Ovary (tissue), 9 donors: ENCODE measurements around the gene ATRNL1. TPM values are rescaled to one million over a fixed set of nuclear protein-coding genes. Genes with fewer than 3 reads are reported as not detected.

Experiments used
- DNase-seq, 5 donors: peaks; one replicate each; pipeline ENCODE4 v3.0.0-alpha.2; 2019 to 2020
- H3K27ac ChIP-seq, 2 donors: fragments of 200-600 bp; one replicate each; pipeline versions ENCODE4 v1.5.1 to v1.8.0; 2019 to 2022
- H3K27me3 ChIP-seq: fragments of 200-600 bp; one replicate; pipeline ENCODE4 v1.8.0; 2022
- H3K36me3 ChIP-seq: fragments of 200-600 bp; sonication (generic); one replicate; pipeline ENCODE4 v1.5.1; 2019
- H3K4me1 ChIP-seq: one replicate; pipeline ENCODE4 v1.8.1; 2013; ENCODE audit warnings: mild to moderate bottlenecking, moderate library complexity; ENCODE audit not compliant: insufficient read depth
- H3K4me3 ChIP-seq: fragments of 200-600 bp; sonication (generic); one replicate; pipeline ENCODE4 v1.5.1; 2017
- H3K9me3 ChIP-seq, 2 donors: fragments of 200-600 bp in 1 of 2; sonication (generic) in 1 of 2; one replicate each; pipeline versions ENCODE4 v1.5.1 to v1.8.1; 2013 to 2019; ENCODE audit warnings: mild to moderate bottlenecking in 1 of 2, moderate library complexity in 1 of 2
- EP300 ChIP-seq: sonication (generic); formaldehyde crosslinking; IDR thresholded peaks from one replicate; pipeline ENCODE4 v1.6.1; 2017; ENCODE audit warnings: antibody characterized with exemption
- POLR2A ChIP-seq: fragments of 450-650 bp; IDR thresholded peaks from one replicate; pipeline ENCODE4 v1.6.1; 2017; ENCODE audit warnings: antibody characterized with exemption, mild to moderate bottlenecking, moderate library complexity
- WGBS, 3 donors: extraction: QIAGEN DNeasy Blood & Tissue Kit in 1 of 3; methylation state at CpG; one replicate each; pipeline versions ENCODE4 v1.1.5 to v1.1.7; 2013 to 2017; 5-methylcytosine and 5-hydroxymethylcytosine counted together
- intact Hi-C, 4 donors: fragments of 100-400 bp; cut with DNase I; formaldehyde crosslinking; loops; one replicate each; pipeline versions ENCODE4 v1.11.0 to v1.15.1; 2022 to 2023
- polyA plus RNA-seq, 2 donors: library from polyadenylated mRNA; stranded (reverse); fragments of 200-250 nt in 1 of 2; fragments of 350-450 nt in 1 of 2; fragmentation: Illumina TruSeq in 1 of 2; extraction: RNeasy Lipid Tissue Mini Kit (QIAGEN cat#74804) in 1 of 2; gene quantifications; one replicate each; pipeline ENCODE4 v1.2.3, GENCODE V29; 2013 to 2014
- total RNA-seq, 7 donors: library from RNA; depleted of rRNA in 2 of 7; stranded (reverse); fragments of >200 nt in 2 of 7; fragmentation: NEBNext Ultra II Directional in 3 of 7; extraction: Animal tissue kit (Norgen Biotek cat#: 25700) in 3 of 7; gene quantifications; one replicate each; pipeline versions ENCODE4 v1.1.0 to v1.2.4, GENCODE V29; 2016 to 2023
- TF ChIP-seq, protein P1 (sequence below), 3 donors: fragments of 450-650 bp in 2 of 3; fragments of 200-600 bp in 1 of 3; IDR thresholded peaks; one replicate each; pipeline versions ENCODE4 v1.5.1 to v1.8.0; 2016 to 2022; ENCODE audit warnings: antibody characterized with exemption in 3 of 3, mild to moderate bottlenecking in 1 of 3
- donor health status: DM: no; HTN: no; CAD: no; lungs with moderate emphysema.
- donor health status: DM: no; HTN: no; CAD: no.
- donor health status: Bipolar disorder and iron deficiency.
- donor health status: DM: yes; HTN: yes; CAD: no.
- donor health status: DM: no; HTN: no; CAD: no.
- donor health status: DM: yes; HTN: yes; CAD: no.

The ATRNL1 gene
- total and polyA plus RNA-seq, 9 donors, result 8.1 to 119 (median 77.8) TPM

DNA sequence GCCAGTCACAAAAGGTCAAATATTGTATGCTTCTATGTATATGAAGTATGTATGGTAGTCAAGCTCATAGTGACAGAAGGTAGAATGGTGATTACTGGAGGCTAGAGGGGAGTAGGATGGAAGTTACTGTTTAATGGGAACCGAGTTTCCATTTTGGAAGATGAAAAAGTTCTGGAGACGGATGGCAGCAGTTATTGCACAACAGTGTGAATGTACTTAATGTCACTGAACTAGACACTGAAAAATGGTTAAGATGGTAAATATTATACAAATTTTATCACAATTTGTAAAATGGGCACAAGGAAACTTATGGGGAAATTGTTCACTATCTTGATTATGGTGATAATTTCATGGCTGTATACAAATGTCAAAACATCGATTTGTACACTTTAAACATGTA is 895.2 kb downstream of the ATRNL1 start:
- no peak for DNase-seq
- no peaks in the 10 kb centered on the region for H3K9me3 ChIP-seq
- H3K36me3 ChIP-seq, result no peaks in the 10 kb centered on the region
- H3K4me3 ChIP-seq, result no peak overlapping the region
- TF ChIP-seq POLR2A (no peak), EP300 (no peak)
- TF ChIP-seq, protein P1, sequence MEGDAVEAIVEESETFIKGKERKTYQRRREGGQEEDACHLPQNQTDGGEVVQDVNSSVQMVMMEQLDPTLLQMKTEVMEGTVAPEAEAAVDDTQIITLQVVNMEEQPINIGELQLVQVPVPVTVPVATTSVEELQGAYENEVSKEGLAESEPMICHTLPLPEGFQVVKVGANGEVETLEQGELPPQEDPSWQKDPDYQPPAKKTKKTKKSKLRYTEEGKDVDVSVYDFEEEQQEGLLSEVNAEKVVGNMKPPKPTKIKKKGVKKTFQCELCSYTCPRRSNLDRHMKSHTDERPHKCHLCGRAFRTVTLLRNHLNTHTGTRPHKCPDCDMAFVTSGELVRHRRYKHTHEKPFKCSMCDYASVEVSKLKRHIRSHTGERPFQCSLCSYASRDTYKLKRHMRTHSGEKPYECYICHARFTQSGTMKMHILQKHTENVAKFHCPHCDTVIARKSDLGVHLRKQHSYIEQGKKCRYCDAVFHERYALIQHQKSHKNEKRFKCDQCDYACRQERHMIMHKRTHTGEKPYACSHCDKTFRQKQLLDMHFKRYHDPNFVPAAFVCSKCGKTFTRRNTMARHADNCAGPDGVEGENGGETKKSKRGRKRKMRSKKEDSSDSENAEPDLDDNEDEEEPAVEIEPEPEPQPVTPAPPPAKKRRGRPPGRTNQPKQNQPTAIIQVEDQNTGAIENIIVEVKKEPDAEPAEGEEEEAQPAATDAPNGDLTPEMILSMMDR (IDR thresholded peaks at IDR 0.05), result no peak
- no peak overlapping the region for H3K27ac ChIP-seq
- intact Hi-C loops, result no loop called here
- H3K4me1 ChIP-seq, result no peaks in the 10 kb centered on the region
- WGBS, 3 donors, result 95 to 97% (median 97%) methylated on average over 3 of the region's 3 CpGs
- H3K27me3 ChIP-seq, result no peaks in the 10 kb centered on the region

DNA sequence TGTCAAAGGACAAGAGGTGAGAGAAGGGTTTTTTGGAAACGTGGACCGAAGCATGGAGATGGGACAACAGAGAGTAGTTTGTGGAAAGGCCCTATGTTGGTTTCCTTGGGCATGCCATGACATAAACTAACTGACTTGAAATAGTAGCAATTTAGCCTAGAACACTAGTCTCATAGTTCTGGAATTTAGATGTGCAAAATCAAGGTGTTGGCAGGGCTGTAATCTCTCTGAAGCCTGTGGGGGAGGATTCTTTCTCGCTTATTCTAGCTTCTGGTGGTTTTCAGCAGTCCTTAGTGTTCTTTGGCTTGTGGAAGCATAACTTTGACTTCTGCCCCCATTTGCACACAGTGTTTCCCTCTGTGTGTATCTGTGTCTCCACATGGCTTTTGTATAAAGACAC is 896.5 kb downstream of the ATRNL1 start:
- 56 to 65% (median 63%) methylated on average over 3 of the region's 3 CpGs for WGBS, 3 donors

DNA sequence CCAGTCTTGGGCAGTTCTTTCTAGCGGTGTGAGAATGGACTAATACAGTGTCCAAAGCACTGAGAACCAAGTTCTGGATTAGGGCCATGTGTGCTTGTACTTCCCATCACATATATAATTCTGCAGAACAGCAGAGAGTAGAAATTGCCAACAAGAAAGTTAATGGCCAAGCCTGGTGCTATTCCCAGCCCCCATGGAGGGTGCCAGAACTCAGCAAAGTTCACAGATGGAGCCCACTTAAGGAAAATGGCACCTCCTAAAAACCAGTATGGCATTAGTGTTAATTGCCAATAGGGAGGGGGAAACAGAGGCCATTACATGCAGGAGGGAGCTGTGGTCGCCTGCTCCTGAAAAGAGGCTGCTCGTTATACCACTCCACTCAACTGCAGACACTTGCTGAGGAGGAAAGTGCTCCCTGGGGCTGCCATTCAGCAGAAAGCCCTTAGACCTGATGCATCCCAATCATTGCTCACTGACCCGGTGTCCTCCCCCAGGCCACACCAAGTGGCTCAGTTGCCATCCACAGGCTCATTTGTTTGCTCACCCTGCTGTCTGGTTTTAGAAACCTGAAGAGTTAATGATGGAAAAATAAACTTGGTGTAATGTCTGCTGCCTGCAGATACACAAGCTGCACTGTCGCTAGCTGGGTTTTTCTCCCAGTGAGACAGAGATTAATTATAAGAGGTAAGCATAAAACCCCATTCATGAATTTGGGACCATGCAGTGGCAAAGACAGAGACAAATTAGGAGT is 899.2 kb downstream of the ATRNL1 start:
- Histone ChIP-seq H3K4me1 (no peaks in the 10 kb centered on the region), H3K27ac (no peak overlapping the region), H3K27me3 (no peaks in the 10 kb centered on the region), H3K4me3 (no peak overlapping the region), H3K9me3 (no peaks in the 10 kb centered on the region), H3K36me3 (no peaks in the 10 kb centered on the region)
- no peak for DNase-seq
- WGBS, 3 donors, result 66 to 79% (median 75%) methylated on average over 5 of the region's 5 CpGs
- TF ChIP-seq EP300, result no peak
- TF ChIP-seq, protein P1 (IDR thresholded peaks at IDR 0.05), result no peak
- TF ChIP-seq POLR2A, result no peak
- intact Hi-C loops, result no loop called here

More for the DNA sequence above, 896.5 kb downstream of the ATRNL1 start:
- no peak overlapping the region for H3K4me3 ChIP-seq
- H3K27ac ChIP-seq, result no peak overlapping the region
- no peaks in the 10 kb centered on the region for H3K4me1 ChIP-seq
- no peaks in the 10 kb centered on the region for H3K9me3 ChIP-seq
- intact Hi-C loops, result no loop called here
- no peaks in the 10 kb centered on the region for H3K36me3 ChIP-seq
- no peak for TF ChIP-seq POLR2A
- no peak for TF ChIP-seq EP300
- TF ChIP-seq, protein P1 (IDR thresholded peaks at IDR 0.05), result no peak
- H3K27me3 ChIP-seq, result no peaks in the 10 kb centered on the region
- no peak for DNase-seq

DNA sequence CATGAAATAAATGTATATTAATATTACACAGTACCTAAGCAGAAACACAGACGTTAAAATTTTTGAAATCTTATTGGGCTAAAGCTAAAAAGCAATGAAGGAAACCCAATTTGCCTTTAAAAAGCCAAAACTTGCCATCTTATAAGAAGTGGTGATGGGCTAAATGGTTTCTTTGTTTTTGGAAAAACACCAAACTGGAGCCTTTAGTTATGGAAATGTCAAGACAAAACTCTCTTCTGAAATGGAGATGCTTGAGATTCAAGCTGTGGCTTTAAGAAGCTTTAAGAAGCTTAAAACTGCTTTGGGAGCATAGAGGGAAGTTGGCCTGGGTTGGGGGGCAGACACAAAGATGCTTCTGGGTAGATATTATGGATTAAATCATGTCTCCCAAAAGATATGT is 902.9 kb downstream of the ATRNL1 start:
- Histone ChIP-seq H3K4me1 (no peaks in the 10 kb centered on the region), H3K4me3 (no peak overlapping the region), H3K27me3 (no peaks in the 10 kb centered on the region), H3K27ac (no peak overlapping the region), H3K9me3 (no peaks in the 10 kb centered on the region), H3K36me3 (no peaks in the 10 kb centered on the region)
- 44 to 59% (median 46%) methylated on average over 1 of the region's 1 CpG for WGBS, 3 donors
- DNase-seq, result no peak
- intact Hi-C loops, result no loop called here
- no peak for TF ChIP-seq POLR2A
- TF ChIP-seq, protein P1 (IDR thresholded peaks at IDR 0.05), result no peak
- TF ChIP-seq EP300, result no peak
